Measurements from ENCODE around the gene MLXIP. TPM values are rescaled to one million over a fixed set of nuclear protein-coding genes. Genes with fewer than 3 reads are reported as not detected.

Gene MLXIP
- total RNA-seq, 1 donor from 2014 or later = 89.7 TPM

DNA sequence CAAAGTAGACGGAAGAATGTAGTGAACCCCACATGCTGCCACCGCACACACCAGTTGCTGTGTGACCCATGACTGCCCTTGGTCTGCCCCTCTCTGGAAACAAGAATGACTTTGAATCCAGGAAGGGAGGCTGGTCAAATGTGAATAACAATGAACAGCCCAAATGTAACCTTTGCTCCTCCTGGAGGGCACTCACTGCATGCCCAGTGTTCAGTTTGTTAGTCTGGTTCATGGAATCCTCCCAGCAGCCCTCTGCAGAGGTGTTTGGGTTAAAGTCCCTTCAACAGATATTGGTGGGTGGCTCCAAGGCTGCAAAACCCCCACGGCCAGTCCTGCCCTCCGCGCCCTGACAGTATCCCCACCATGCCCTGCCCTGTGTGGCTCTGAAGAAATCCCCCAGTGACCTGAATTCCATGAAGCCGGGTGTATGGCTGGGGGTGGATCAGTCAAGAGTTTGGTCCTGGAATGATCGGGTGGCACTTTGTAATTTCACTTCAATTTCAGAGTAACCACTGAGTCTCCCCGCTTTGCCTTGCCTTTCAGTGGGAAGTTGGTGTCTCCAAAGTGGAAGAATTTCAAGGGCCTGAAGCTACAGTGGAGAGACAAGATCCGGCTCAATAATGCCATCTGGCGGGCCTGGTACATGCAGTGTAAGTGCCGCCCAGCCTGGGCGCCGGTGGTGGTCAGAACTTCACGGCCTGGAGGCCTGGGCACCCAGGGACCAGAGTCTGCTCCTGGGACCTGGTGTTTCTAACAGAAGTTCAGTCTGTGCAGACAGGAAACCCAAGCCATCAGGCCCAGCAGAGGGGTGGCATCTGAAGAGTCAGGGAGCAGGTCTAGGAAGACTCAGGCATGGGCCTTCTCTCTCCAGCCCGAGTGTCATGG lies 48.4 kb downstream of the MLXIP start:
- DNase-seq (ENCODE audit: low spot score) = no peak

DNA sequence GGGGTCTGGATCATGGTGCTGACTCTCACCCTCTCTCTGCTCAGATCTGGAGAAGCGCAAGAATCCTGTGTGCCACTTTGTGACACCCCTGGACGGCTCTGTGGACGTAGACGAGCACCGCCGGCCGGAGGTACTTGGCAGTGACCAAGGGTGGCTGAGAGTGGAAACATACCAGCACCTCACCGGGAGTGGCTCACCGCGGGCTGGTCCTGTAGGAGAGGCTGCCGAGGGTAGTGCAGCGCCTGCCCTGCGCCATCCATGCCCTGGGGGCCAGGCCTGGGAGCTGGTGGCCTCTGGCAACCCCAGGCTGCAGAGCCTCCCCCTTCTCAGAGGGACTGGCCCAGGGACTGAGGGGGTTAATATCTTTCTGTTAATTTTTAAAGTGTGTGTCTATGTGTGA lies 49.3 kb downstream of the MLXIP start:
- DNase-seq (ENCODE audit: low spot score) = no peak

DNA sequence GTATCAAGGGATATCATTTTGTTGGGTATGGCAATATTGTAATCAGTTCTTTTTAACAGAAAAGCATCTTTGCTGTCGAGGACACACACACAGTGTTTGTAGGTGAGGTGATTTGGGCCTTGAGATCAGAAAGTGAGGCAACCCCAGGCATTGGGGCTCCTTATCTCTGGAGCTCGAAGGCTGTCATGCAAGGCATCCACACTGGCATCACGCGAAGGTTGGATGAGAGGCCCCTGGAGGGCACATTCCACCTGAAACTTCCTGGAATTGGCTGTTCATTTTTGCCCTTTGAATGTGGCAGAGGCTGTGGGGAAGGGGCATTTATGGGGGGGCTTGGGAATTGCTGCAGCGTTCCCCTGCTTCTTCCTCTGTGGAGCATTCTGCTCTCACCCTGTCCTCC lies 49.9 kb downstream of the MLXIP start:
- DNase-seq (ENCODE audit: low spot score) = no peak

DNA sequence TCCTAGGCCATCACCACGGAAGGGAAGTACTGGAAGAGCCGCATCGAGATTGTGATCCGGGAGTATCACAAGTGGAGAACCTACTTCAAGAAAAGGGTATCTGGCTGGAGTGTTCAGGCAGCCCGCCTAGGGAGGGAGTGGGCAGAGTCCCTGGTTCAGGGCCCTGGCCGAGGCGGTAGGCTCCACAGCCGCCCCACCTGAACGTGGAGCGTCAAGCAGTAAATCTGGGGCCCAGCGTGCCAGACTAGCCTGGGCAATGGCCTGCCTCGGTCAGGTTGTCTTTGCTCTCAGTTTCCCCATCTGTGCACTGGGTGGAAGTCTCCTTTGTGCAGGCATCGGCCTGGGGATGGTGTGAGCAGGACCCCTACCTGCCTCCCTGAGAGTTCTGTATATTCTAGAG lies 50.6 kb downstream of the MLXIP start:
- DNase-seq (ENCODE audit: low spot score) = no peak

DNA sequence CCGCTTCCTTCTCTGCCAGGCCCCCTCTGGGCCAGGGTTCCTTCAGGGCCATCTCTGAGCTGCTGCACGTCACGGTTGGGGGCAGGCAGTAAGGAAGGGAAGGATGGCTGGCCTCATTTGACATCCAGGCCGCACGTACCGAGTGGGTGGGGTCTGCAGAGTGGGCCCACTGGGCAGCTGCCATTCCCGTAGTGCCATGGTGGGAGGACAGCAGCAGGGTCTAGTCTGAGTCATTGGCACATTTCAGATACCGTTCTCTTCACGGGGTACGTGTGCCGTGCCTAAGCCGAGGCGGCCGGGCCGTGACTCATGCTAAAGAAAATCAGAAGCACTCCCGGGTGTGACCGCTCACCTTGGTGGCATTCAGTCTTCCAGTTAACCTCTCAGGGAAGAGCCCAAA lies 51.6 kb downstream of the MLXIP start:
- no peak for DNase-seq (ENCODE audit: low spot score)

DNA sequence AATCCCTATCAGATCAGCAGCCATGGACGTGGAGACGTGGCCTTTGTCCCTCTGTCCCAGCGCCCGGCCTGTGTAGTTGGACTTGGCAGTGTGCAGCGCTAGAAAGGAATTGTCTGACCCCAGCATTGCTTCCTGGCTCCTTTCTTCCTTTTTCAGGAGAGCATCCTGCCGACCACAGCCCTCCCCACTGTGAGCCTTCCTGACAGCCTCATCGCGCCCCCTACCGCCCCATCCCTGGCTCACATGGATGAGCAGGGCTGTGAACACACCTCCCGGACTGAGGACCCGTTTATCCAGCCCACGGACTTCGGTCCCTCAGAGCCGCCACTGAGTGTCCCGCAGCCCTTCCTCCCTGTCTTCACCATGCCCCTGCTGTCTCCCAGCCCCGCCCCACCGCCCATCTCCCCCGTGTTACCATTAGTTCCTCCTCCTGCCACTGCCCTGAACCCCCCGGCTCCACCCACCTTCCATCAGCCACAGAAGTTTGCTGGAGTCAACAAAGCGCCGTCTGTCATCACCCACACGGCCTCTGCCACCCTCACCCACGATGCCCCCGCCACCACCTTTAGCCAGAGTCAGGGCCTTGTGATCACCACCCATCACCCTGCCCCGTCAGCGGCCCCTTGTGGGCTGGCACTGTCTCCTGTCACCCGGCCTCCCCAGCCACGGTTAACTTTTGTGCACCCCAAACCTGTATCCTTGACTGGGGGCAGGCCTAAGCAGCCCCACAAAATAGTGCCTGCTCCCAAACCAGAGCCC lies 54.8 kb downstream of the MLXIP start:
- no peak for DNase-seq (ENCODE audit: low spot score)

DNA sequence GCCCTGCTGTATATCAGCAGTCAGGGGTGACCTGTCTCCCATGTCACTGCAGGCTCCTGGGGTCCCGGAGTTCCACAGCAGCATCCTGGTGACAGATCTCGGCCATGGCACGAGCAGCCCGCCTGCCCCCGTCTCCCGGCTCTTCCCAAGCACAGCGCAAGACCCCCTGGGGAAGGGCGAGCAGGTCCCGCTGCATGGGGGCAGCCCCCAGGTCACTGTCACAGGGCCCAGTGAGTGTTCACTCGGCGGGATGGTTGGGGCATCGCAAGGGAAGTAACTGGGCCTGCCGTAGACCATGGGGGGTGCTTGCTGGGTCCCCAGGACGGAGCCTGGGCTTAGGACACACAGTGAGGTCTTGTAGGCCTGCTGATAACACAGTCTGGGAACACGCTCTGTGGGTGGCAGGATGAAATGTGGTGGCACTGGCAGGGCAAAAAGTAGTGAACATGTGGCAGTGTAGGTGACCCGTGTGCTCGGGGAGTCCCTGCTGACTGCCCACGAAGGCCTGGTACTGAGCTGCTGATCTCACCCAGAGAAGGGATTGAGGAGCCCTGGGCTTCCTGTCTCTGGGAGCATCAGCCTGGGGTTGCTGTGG lies 57.0 kb downstream of the MLXIP start:
- no peak for DNase-seq (ENCODE audit: low spot score)

DNA sequence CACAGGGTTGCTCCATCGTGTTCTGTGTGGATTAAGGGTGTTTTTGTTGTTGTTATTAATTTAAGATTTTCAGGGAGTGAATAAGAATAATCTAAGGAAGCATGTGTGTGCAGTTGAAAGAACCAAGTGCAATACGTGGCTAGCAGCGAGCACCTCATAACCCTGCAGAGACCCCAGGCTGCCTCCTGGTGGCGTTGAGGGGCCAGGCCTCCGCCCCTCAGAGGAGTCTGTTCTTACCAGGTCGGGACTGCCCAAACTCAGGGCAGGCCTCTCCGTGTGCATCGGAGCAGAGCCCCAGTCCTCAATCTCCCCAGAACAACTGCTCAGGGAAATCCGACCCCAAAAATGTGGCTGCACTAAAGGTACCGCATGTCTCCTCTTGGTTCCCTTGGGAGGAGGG lies 58.7 kb downstream of the MLXIP start:
- DNase-seq (ENCODE audit: low spot score) = no peak

DNA sequence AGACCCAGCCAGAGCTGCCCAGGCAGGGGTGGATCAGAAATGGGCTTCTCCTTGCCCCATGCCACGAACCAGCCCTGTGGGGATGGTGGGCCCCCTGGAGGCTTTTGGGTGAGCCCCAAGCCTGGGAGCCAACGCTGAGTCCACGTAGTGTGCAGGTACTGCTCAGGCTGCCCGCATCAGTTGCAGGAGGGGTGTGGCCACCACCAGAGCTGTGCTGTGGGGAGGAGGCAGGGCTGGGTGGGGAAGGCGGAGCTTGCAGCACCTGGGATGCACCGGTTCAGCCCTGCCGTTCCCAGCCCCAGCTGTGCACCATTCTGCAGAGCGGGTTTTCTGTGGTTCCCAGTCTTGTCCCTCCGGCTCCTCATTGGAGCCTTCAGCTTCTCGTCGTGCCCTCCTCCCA lies 59.1 kb downstream of the MLXIP start:
- DNase-seq (ENCODE audit: low spot score) = no peak

DNA sequence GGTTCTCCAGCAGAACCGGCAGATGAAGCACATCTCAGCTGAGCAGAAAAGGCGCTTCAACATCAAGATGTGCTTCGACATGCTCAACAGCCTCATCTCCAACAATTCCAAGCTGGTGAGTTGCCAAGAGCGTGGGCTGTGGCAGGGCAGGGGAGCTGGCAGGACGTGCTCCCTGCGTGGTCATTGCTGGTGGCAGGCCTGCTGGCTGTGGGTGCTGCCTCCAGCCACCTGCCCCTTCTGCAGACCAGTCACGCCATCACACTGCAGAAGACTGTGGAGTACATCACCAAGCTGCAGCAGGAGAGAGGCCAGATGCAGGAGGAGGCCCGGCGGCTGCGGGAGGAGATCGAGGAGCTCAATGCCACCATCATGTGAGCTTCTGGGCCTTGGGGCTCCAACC lies 59.6 kb downstream of the MLXIP start:
- DNase-seq (ENCODE audit: low spot score) = no peak

DNA sequence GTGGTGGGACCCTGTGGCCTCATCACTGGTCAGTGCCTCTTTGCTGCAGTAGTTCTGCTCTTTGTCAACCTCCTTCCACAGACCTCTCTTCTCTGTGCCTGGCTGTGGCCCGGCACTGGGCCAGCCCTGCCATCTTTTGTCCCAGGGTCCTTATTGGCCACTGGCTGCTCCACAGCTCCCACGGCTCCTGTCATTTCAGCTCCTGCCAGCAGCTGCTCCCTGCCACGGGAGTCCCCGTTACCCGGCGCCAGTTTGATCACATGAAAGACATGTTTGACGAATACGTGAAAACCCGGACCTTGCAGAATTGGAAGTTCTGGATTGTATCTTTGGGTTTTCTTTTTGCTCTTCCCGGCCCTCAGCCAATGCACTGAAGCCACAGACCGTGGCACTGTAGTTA lies 60.1 kb downstream of the MLXIP start:
- DNase-seq (ENCODE audit: low spot score) = no peak

DNA sequence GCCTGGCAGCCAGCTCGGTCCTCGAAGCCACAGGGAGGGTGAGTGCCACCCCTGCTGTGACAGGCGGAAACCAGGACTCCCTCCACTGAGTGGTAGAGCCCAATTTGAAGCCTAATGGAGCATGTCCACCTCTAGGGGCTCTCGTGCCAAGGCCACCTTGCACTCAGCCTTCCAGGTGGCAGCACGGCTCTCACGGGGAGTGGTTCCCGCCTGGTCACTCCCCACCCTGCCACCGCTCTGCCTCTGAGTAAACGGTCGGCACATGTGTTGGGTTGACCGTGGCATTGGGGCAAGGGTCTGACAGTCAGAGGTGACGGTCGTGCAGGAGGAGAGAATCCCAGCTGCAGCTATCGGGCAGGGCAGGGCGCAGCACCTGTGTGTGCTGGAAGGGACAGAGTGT lies 60.7 kb downstream of the MLXIP start:
- DNase-seq (ENCODE audit: low spot score) = no peak

DNA sequence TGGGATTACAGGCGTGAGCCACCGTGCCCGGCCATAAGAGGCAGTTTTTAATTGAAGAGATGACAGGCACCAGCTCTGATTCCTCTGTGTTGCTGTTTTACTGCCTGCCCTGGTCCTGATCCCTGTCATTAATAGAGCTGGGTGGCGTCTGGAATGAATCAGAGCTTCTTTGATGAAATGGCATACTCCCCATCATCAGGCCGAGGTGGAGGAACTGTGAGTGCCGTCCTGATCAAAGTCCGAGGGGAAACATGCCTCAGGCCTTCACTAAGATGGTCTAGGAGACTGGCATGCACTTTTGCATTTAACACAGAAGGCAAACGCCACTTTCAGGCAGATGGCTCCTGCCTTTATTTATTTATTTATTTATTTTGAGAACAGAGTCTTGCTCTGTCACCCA lies 61.4 kb downstream of the MLXIP start:
- no peak for DNase-seq (ENCODE audit: low spot score)

DNA sequence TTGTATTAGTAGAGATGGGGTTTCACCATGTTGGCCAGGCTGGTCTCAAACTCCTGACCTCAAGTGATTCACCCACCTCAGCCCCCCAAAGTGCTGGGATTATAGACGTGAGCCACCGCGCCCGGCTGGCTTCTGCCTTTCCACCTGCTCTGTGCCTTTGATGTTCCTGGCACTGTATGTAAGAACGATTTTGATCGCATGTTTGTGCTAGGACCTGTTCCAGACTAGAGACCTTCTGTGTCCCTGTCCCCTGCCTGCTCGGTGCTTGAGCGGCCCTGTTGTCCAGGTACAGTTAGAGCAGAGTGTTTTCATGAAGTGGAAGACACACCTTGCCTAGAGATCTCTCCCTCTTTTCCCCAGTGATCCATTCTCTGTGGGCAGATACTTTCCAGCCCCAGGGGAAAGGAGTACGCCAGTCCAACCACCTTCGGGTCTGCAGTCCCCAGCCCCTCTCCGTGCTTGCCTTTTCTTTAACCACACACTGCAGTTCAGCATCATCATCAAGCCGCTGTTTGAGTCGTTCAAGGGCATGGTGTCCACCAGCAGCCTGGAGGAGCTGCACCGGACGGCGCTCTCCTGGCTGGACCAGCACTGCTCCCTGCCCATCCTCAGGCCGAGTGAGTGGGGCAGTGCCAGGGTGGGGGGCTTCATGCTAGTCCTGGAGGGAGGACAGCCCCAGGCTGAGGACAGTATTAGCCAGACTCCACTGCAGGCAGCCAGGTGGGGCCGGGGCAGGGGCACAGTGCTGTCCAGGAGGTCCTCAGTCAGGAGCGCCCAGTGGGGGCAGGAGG lies 62.1 kb downstream of the MLXIP start:
- no peak for DNase-seq (ENCODE audit: low spot score)

DNA sequence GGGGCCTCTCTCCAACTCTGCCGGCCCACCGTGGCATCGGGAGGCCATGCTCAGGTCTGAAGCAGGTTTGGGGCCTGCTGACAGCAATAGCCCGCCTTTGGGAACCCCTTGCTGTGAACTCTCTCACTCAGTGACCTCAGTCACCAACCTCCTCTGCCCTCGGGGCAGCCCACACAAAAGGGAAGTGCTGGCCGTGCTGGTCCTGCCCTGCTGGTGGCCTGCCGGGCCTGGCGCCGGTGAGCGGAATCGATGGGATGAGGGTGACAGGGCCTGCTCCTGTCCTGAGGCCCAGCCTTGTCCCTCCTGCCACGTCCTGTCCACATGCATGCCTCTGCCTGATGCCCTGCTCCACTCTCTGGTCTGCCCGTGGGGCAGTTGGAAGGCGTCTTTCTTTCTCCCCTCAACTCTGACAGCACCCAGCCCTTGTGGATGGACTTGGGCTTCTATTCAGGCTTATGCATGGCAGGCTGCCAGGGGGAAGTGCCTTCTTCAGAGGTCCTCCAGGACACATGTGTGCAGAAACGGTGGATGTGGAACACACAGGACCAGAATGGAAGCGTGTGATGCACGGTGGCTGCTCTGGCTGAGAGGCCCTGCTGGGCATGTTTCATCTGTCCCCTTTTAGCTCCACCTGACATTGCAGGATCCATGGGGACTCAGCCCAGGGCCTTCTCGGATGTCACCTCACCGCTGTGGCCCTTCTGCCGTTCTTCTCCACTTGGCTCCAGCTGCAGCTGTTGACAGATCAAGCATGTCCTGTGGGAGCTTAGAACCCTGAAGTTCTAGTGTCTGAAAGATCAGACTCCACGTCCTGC lies 63.6 kb downstream of the MLXIP start:
- DNase-seq (ENCODE audit: low spot score) = no peak

DNA sequence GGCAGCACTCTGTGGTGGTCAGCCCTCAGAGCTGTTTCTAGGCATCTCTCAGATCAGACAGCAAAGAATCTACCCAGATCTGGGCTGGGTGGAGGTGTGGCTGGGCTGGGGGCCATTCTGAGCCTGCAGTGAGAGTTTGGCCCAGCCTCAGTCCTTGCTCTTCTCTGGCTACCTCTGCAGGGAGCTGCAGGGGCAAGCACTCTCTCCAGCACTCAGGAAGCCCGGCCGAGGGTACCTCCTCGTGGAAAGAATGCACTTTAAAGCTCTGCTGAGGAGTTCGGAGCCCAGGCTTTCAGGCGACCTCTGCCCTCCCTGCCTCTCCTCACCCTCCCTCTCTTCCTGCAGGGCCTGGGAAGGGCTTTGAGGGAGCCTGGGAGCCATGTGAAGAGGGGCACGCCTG lies 64.3 kb downstream of the MLXIP start:
- DNase-seq (ENCODE audit: low spot score) = no peak

DNA sequence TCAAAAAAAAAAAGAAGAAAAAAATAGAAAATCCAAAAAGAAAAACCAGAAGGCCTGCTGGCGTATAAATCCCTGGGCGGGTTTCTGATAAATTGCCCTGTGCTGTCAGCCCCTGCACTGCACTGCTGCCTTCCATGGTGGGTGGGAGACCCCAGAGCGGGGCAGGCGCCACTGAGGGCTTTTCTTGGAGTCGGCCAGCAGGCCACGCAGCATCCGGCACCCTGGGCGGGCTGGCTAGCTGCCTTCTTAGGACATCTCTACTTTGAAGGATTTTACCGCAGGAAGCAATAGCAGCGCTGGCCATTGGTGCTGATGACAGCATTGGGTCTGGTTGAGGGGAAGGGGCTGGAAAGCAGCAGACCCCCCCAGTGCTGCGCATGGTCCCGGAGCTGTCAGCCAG lies 66.3 kb downstream of the MLXIP start:
- DNase-seq (ENCODE audit: low spot score) = no peak

DNA sequence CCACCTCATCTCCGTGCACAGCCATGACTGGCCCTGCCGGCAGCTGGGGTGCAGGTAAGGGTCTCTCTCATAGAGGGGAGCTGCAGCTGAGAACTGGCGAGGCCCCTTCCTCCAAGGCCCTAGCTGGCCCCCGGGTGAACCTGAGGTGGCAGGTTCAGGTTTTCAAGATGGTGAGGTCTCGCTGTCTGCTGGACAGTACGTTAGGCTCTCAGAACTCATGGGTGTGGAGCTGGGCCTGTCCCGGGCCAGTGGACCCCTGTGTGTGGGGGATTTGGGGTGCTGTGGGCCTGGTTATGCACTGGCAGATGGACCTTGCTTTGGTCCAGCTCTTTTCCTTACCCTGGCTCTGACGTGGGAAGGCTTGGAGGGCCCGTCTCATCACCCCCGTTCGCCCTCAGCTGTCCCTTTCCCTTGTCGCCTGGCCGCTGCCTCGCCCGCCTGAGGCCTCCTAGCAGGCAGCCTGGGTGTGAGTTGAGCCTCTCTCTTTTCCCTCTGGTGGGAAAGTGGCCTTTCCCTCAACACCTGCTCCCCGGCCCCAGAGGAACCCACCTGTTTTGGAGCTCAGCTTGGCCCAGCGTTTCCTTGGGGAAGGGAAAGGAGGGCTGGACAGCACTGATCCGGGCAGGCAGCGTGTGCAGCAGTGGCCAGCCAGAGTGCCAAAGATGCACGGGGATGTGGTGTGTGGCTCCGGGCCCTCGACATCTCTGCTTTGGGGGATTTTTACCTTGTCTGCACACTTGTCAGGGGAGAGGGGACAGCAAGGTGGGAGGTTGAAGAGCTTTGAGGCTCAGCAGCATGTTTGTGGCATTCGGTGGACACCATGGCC lies 67.2 kb downstream of the MLXIP start:
- DNase-seq (ENCODE audit: low spot score) = no peak

DNA sequence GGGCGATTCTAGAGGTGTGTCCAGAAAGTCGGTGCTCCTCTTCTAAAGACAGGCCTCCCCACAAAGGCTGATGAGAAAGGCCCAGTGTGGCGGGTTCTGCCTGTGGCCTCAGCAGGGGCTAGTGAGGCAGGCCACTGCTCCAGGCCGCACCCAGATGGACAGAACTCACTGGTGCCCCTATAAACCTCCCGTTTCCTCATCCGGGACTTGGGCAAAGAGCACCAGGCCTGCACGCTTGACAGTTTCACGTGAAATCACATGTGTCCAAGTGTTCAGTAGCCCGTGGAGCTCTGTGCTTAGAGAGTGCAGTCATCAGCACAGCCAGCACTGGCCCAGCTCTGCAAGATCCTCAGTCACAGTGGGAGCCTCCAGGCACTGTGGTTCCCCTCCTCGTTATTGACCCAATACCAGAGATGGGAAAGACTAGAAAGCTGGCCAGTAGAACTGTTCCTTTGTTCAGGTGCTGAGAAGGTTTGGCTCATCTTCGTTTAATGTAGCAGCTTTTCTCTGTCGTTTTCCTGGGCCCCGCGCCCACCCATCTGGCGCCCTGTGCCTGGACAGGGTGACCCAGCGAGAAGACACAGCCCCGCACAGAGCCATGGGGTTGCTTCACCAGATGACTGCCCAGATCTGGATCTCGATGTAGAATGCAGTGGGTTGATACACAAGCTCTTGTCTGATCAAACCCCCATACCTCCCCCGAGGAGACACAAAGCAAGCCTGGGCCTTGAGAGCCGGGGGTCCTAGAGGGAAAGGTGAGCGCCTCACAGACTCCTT lies 69.1 kb downstream of the MLXIP start:
- no peak for DNase-seq (ENCODE audit: low spot score)

All from mucosa of gallbladder (tissue), 1 donor.